ENCODE data around the gene ROPN1B.

DNA sequence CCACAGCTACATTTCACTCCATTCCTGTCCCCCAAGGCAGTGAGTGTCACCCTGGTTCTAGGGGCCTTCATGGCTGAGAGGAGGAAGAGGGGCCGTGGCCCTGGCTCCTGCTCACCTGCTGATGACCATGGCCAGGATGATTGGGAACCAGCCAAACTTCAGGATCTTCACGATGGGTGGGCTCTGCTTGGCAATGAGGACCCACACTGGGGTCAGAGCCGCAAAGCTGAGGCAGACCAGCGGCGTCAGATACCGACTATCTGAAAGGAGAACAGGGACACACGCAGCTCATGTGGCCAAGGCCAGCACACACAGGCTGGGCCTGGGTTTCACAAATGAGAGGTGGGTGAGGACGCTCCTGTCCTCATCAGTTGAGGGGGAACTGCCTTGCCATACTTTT, 47.6 kb downstream of the ROPN1B start:
- TF ChIP-seq POLR2A (IDR thresholded peaks at IDR 0.05) = no peak
- TF ChIP-seq, protein P1, sequence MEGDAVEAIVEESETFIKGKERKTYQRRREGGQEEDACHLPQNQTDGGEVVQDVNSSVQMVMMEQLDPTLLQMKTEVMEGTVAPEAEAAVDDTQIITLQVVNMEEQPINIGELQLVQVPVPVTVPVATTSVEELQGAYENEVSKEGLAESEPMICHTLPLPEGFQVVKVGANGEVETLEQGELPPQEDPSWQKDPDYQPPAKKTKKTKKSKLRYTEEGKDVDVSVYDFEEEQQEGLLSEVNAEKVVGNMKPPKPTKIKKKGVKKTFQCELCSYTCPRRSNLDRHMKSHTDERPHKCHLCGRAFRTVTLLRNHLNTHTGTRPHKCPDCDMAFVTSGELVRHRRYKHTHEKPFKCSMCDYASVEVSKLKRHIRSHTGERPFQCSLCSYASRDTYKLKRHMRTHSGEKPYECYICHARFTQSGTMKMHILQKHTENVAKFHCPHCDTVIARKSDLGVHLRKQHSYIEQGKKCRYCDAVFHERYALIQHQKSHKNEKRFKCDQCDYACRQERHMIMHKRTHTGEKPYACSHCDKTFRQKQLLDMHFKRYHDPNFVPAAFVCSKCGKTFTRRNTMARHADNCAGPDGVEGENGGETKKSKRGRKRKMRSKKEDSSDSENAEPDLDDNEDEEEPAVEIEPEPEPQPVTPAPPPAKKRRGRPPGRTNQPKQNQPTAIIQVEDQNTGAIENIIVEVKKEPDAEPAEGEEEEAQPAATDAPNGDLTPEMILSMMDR (IDR thresholded peaks at IDR 0.05) = no peak
- TF ChIP-seq POLR2AphosphoS5 (IDR thresholded peaks at IDR 0.05) = no peak
- no peak for TF ChIP-seq EP300 (IDR thresholded peaks at IDR 0.05)
